GM12872 (cell line): ENCODE measurements around the gene TNNC2.

ENCODE experiments used
- CTCF ChIP-seq: IDR thresholded peaks from 3 replicates; pipeline ENCODE4 v1.5.1; 2011; ENCODE audit warnings: low read depth, mild to moderate bottlenecking, low read length, moderate library complexity; ENCODE audit not compliant: insufficient read depth

TNNC2 gene

GRCh38 chr20:45835329-45835765 lies 8.2 kb upstream of the TNNC2 start:
- no peak; the same call in 2 of the 3 replicates for TF ChIP-seq CTCF

- no peak for TF ChIP-seq CTCF
These were observed 7.7 kb upstream of the TNNC2 start for GRCh38 chr20:45834797-45835161.

DNA sequence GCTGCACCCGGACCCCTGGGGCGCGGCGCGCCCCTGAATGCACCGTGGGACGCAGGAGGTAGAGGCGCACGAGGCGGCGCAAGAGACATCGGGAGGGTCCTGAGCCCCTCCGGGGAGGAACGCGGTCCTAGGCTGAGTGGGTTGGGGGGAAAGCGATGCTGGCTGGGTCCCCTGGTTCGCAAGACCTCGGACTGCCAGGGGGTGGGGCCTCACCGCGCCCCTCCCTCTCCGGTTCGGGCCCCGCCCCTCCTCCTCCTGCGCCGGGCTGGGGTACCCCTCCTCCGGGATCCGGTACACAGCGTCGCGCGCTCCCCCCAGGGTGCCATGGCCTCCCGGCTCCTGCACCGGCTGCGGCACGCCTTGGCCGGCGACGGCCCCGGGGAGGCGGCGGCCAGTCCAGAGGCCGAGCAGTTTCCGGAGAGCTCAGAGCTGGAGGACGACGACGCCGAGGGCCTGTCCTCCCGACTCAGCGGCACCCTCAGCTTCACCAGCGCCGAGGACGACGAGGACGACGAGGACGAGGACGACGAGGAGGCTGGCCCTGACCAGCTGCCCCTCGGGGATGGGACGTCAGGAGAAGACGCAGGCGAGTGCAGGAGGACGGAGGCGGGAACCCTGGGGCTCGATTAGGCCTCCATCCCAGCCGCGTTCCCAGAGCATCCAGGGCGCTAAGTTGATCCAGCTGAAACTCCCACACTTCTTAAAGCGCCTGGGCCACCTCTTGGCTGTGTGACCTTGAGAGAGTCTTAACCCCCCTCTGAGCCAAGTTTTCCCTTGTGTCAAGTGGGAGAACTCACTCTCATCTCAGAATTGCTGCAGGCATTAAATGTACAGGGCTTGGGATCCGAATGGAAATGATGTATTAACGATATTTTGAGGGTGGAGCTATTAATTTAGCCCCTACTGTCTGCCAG lies 7.0 kb upstream of the TNNC2 start:
- no peak for TF ChIP-seq CTCF

- no peak for TF ChIP-seq CTCF
These were observed 6.1 kb upstream of the TNNC2 start, which contains the start of gene SNX21 for GRCh38 chr20:45833030-45833882. Gene SNX21 (plus strand): TSS chr20:45833799. CDS start chr20:45833920, 121 bp downstream.

DNA sequence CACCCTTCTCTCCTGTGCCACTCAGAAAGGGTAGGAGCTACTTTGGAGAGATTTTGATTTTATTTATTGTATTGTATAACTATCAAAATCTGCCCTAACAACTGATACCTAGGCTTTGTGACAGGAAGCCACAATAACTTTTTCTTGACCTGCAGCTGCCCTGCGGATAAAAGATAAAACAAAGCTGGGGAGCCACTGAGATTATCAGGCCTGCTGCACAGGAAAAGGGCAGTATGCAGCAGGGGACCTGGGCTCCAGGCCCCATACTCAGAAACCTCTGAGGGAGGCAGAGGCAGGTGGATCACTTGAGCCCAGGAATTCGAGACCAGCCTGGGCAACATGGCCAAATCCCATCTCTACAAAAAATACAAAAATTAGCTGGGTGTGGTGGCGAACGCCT lies 5.5 kb upstream of the TNNC2 start:
- no peak for TF ChIP-seq CTCF

DNA sequence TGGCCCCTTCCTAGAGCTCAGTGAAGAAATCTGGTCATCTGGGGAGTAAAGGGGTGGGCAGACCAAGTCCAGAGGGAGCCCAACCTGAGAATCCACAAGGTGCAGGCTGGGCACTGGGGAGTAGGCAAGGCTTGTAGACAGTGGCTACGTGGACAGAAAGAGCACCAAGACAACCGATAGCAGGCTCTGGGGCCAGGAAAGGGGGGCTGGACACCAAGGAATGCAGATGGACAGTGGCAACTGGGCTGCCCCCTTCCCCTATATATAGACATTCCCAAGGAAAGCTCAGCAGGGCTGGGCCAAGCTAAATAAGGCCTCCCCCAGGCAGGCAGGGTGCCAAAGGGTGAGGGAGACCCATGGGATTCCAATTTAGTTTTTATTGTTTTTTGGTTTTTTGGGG lies 1.5 kb upstream of the TNNC2 start:
- no peak for TF ChIP-seq CTCF

DNA sequence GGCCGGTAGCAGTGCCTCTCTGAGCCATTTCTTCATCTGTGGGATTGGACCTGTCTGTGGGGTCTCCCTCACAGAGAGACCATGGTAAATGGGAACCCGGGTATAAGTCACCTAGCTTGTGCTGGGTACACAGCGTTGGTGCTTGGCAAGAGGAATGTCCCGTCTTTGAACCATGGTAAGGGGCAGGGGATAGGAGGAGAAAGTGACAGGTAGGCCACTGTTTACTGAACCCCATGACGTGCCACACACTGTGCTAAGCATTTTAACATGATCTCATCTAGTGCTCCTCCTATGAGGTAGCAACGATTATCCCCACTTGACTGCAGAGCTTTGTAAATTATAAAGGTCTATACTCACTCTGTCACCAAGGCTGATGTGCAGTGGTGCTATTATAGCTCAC lies 600 bp upstream of the TNNC2 start:
- no peak for TF ChIP-seq CTCF
